ENCODE measurements around the gene LRRC8D. TPM values are rescaled to one million over a fixed set of nuclear protein-coding genes. Genes with fewer than 3 reads are reported as not detected.

LRRC8D gene
- total and polyA plus RNA-seq, 2 experiments from 2014 or later, result 23.6 to 48.8 TPM

- TF ChIP-seq EZH2 (IDR thresholded peaks at IDR 0.05; ENCODE audit: low read depth, unreplicated experiment) (no peak), JUNB (IDR thresholded peaks at IDR 0.05; ENCODE audit: unreplicated experiment) (no peak), ZNF114 (CRISPR knock-in tag; IDR thresholded peaks at IDR 0.05) (no peak), ETS1 (IDR thresholded peaks at IDR 0.05) (no peak), REST (IDR thresholded peaks at IDR 0.05; ENCODE audit: unreplicated experiment) (no peak), NANOG (IDR thresholded peaks at IDR 0.05; ENCODE audit: borderline replicate concordance) (no peak)
- Histone ChIP-seq H3K9me2 (ENCODE audit: insufficient read depth) (no peaks in the 10 kb centered on the region; the same call in 1 of the 2 replicates), H3K4me1 (ENCODE audit: insufficient read depth) (no peaks in the 10 kb centered on the region), H3K27me3 (ENCODE audit: insufficient read depth) (no peaks in the 10 kb centered on the region), H2AFZ (no peak overlapping the region), H3K79me2 (replicated peaks; ENCODE audit: insufficient read depth) (peaks cover 91% of the 10 kb centered on the region), H3F3A (replicated peaks; ENCODE audit: low read depth) (no peaks in the 10 kb centered on the region), H4K20me1 (replicated peaks; ENCODE audit: insufficient read depth) (peaks cover 9% of the 10 kb centered on the region; the same call in 1 of the 2 replicates), H3K27ac (ENCODE audit: low read depth) (no peak overlapping the region), H3K36me3 (ENCODE audit: insufficient read depth) (peaks cover 3% of the 10 kb centered on the region; the same call in 1 of the 2 replicates), H3K4me2 (no peak overlapping the region), H3K4me3 (no peak overlapping the region)
- DNase-seq (ENCODE audit: low spot score) (no peak), ATAC-seq (no peak)
- H3K9me3 Mint-ChIP-seq, result peaks cover 6% of the 10 kb centered on the region; the same call in 1 of the 3 replicates
- no peak overlapping the region for H3K4me3 Mint-ChIP-seq
- H3K4me1 Mint-ChIP-seq, result peaks cover 3% of the 10 kb centered on the region; the same call in 1 of the 3 replicates
- H3K27ac Mint-ChIP-seq, result no peak overlapping the region
- peaks cover 35% of the 10 kb centered on the region for H3K36me3 Mint-ChIP-seq (ENCODE audit: low read depth)
- peaks cover 1% of the 10 kb centered on the region for H3K27me3 Mint-ChIP-seq (ENCODE audit: insufficient read depth, low read depth, poor library complexity)
Observed at GRCh38 chr1:89877756-89878155, 56.9 kb downstream of the LRRC8D start.

- peaks cover 5% of the 10 kb centered on the region; the same call in 1 of the 3 replicates for H3K4me1 Mint-ChIP-seq
- H3K27me3 Mint-ChIP-seq (ENCODE audit: insufficient read depth, low read depth, poor library complexity), result peaks cover 1% of the 10 kb centered on the region
- H3K9me2 ChIP-seq (ENCODE audit: insufficient read depth), result no peaks in the 10 kb centered on the region; the same call in 1 of the 2 replicates
- no peak overlapping the region for H3K27ac Mint-ChIP-seq
- no peak overlapping the region for H3K4me3 ChIP-seq
- peaks cover 36% of the 10 kb centered on the region for H3K36me3 Mint-ChIP-seq (ENCODE audit: low read depth)
- DNase-seq (ENCODE audit: low spot score) (no peak), ATAC-seq (no peak)
- peaks cover 91% of the 10 kb centered on the region for H3K79me2 ChIP-seq (replicated peaks; ENCODE audit: insufficient read depth)
- no peaks in the 10 kb centered on the region for H3F3A ChIP-seq (replicated peaks; ENCODE audit: low read depth)
- H2AFZ ChIP-seq, result no peak overlapping the region
- no peaks in the 10 kb centered on the region for H3K27me3 ChIP-seq (ENCODE audit: insufficient read depth)
- H3K27ac ChIP-seq (ENCODE audit: low read depth), result no peak overlapping the region
- no peak for TF ChIP-seq ZNF114 (CRISPR knock-in tag; IDR thresholded peaks at IDR 0.05)
- no peak for TF ChIP-seq ETS1 (IDR thresholded peaks at IDR 0.05)
- TF ChIP-seq POLR2AphosphoS5 (IDR thresholded peaks at IDR 0.05; ENCODE audit: low read depth), result no peak
- no peaks in the 10 kb centered on the region for H3K4me1 ChIP-seq (ENCODE audit: insufficient read depth)
- peaks cover 13% of the 10 kb centered on the region; the same call in 1 of the 2 replicates for H4K20me1 ChIP-seq (replicated peaks; ENCODE audit: insufficient read depth)
- H3K4me3 Mint-ChIP-seq, result no peak overlapping the region
- H3K36me3 ChIP-seq (ENCODE audit: insufficient read depth), result peaks cover 3% of the 10 kb centered on the region; the same call in 1 of the 2 replicates
- H3K9me3 Mint-ChIP-seq, result peaks cover 6% of the 10 kb centered on the region; the same call in 1 of the 3 replicates
- H3K4me2 ChIP-seq, result no peak overlapping the region
Observed at GRCh38 chr1:89878256-89878655, 57.4 kb downstream of the LRRC8D start.
